Stimulated activated CD8-positive, alpha-beta memory T cell treated with anti-CD3 and anti-CD28 coated beads, Interleukin-4, amount 100 ng/mL, for 48 hours (primary cell): ENCODE results near the gene MRPL37.

Source experiments
- DNase-seq: peaks from one replicate; pipeline ENCODE4 v3.0.0-alpha.2; 2020

MRPL37 gene

GRCh38 chr1:54266195-54266594 is 66.2 kb downstream of the MRPL37 start:
- DNase-seq = no peak

GRCh38 chr1:54266908-54267307 is 66.9 kb downstream of the MRPL37 start:
- no peak for DNase-seq
